ENCODE data around the gene CEBPE.

CEBPE gene

GRCh38 chr14:23146351-23146910 is 27.4 kb upstream of the CEBPE start:
- H3K4me3 ChIP-seq (ENCODE audit: low read depth, low read length, poor library complexity, severe bottlenecking), result no peak overlapping the region
- no peak overlapping the region for H3K27ac ChIP-seq (ENCODE audit: low read depth, low read length, poor library complexity, severe bottlenecking)
- H2AFZ ChIP-seq (ENCODE audit: low read length), result no peak overlapping the region
- no peak overlapping the region for H3K4me2 ChIP-seq (ENCODE audit: low read length)
- H3K9me3 ChIP-seq (ENCODE audit: low read length), result no peaks in the 10 kb centered on the region
- H3K9ac ChIP-seq (ENCODE audit: low read length), result no peak overlapping the region
- TF ChIP-seq CTCF (IDR thresholded peaks at IDR 0.05; ENCODE audit: low read length), result no peak
- no peak for TF ChIP-seq EZH2 (IDR thresholded peaks at IDR 0.05; ENCODE audit: borderline replicate concordance, low read length)
- no peaks in the 10 kb centered on the region for H3F3A ChIP-seq (ENCODE audit: insufficient read depth, low read length)
- no peaks in the 10 kb centered on the region for H3K79me2 ChIP-seq (ENCODE audit: insufficient read depth, low read length)
- H3K4me1 ChIP-seq (ENCODE audit: insufficient read depth, low read length, severe bottlenecking), result no peaks in the 10 kb centered on the region
- H3K27me3 ChIP-seq (ENCODE audit: insufficient read depth, low read length), result peaks cover 11% of the 10 kb centered on the region; the same call in 1 of the 2 replicates
- H3K9me2 ChIP-seq (ENCODE audit: low read depth, low read length), result no peaks in the 10 kb centered on the region
- H4K20me1 ChIP-seq (ENCODE audit: insufficient read depth, low read length), result no peaks in the 10 kb centered on the region
- H3K36me3 ChIP-seq (ENCODE audit: insufficient read depth, low read length), result no peaks in the 10 kb centered on the region

- H3K27ac ChIP-seq (ENCODE audit: low read depth, low read length, poor library complexity, severe bottlenecking), result no peak overlapping the region
- no peaks in the 10 kb centered on the region for H3K9me2 ChIP-seq (ENCODE audit: low read depth, low read length)
- peaks cover 11% of the 10 kb centered on the region; the same call in 1 of the 2 replicates for H3K27me3 ChIP-seq (ENCODE audit: insufficient read depth, low read length)
- no peaks in the 10 kb centered on the region for H3K9me3 ChIP-seq (ENCODE audit: low read length)
- H3K9ac ChIP-seq (ENCODE audit: low read length), result no peak overlapping the region
- H3F3A ChIP-seq (ENCODE audit: insufficient read depth, low read length), result no peaks in the 10 kb centered on the region
- H3K36me3 ChIP-seq (ENCODE audit: insufficient read depth, low read length), result no peaks in the 10 kb centered on the region
- no peaks in the 10 kb centered on the region for H4K20me1 ChIP-seq (ENCODE audit: insufficient read depth, low read length)
- no peak overlapping the region for H2AFZ ChIP-seq (ENCODE audit: low read length)
- no peaks in the 10 kb centered on the region for H3K4me1 ChIP-seq (ENCODE audit: insufficient read depth, low read length, severe bottlenecking)
- TF ChIP-seq CTCF (IDR thresholded peaks at IDR 0.05; ENCODE audit: low read length) (no peak), EZH2 (IDR thresholded peaks at IDR 0.05; ENCODE audit: borderline replicate concordance, low read length) (no peak)
- no peak overlapping the region for H3K4me2 ChIP-seq (ENCODE audit: low read length)
- H3K79me2 ChIP-seq (ENCODE audit: insufficient read depth, low read length), result no peaks in the 10 kb centered on the region
- H3K4me3 ChIP-seq (ENCODE audit: low read depth, low read length, poor library complexity, severe bottlenecking), result no peak overlapping the region
Observed at GRCh38 chr14:23145794-23146350, 26.8 kb upstream of the CEBPE start.

GRCh38 chr14:23143911-23144310 is 24.9 kb upstream of the CEBPE start:
- Histone ChIP-seq H2AFZ (ENCODE audit: low read length) (no peak overlapping the region), H3K4me3 (ENCODE audit: low read depth, low read length, poor library complexity, severe bottlenecking) (no peak overlapping the region), H3K9me3 (ENCODE audit: low read length) (no peaks in the 10 kb centered on the region), H3K79me2 (ENCODE audit: insufficient read depth, low read length) (no peaks in the 10 kb centered on the region), H3K27ac (ENCODE audit: low read depth, low read length, poor library complexity, severe bottlenecking) (no peak overlapping the region), H4K20me1 (ENCODE audit: insufficient read depth, low read length) (no peaks in the 10 kb centered on the region), H3K4me2 (ENCODE audit: low read length) (no peak overlapping the region), H3F3A (ENCODE audit: insufficient read depth, low read length) (no peaks in the 10 kb centered on the region), H3K27me3 (ENCODE audit: insufficient read depth, low read length) (peaks cover 6% of the 10 kb centered on the region; the same call in 1 of the 2 replicates), H3K9me2 (ENCODE audit: low read depth, low read length) (no peaks in the 10 kb centered on the region), H3K9ac (ENCODE audit: low read length) (no peak overlapping the region), H3K36me3 (ENCODE audit: insufficient read depth, low read length) (no peaks in the 10 kb centered on the region), H3K4me1 (ENCODE audit: insufficient read depth, low read length, severe bottlenecking) (no peaks in the 10 kb centered on the region)
- TF ChIP-seq EZH2 (IDR thresholded peaks at IDR 0.05; ENCODE audit: borderline replicate concordance, low read length) (no peak), CTCF (IDR thresholded peaks at IDR 0.05; ENCODE audit: low read length) (no peak)

All from OCI-LY1 (cell line).